ENCODE measurements around the gene ARMS2.

- TF ChIP-seq CTCF (IDR thresholded peaks at IDR 0.05; ENCODE audit: poor library complexity, severe bottlenecking) (no peak), EZH2 (IDR thresholded peaks at IDR 0.05; ENCODE audit: borderline replicate concordance, insufficient read depth, low read length, poor library complexity, severe bottlenecking) (no peak), POLR2AphosphoS5 (IDR thresholded peaks at IDR 0.05) (no peak), TAF1 (IDR thresholded peaks at IDR 0.05; ENCODE audit: low read depth) (no peak), EP300 (conservative IDR thresholded peaks at IDR 0.05; ENCODE audit: poor library complexity, severe bottlenecking) (no peak), SMC3 (conservative IDR thresholded peaks at IDR 0.05; ENCODE audit: poor library complexity) (no peak), REST (IDR thresholded peaks at IDR 0.05; ENCODE audit: borderline replicate concordance) (no peak), MXI1 (conservative IDR thresholded peaks at IDR 0.05; ENCODE audit: poor library complexity, severe bottlenecking) (no peak)
Observed at GRCh38 chr10:122463466-122464249, 9.2 kb downstream of the ARMS2 start.

Data from neural cell (in vitro differentiated cells).